Measurements from ENCODE around the gene CNTNAP2. TPM values are rescaled to one million over a fixed set of nuclear protein-coding genes. Genes with fewer than 3 reads are reported as not detected.

Gene CNTNAP2
- total RNA-seq, 2 donors from 2014 or later, result 171 to 228 TPM

DNA sequence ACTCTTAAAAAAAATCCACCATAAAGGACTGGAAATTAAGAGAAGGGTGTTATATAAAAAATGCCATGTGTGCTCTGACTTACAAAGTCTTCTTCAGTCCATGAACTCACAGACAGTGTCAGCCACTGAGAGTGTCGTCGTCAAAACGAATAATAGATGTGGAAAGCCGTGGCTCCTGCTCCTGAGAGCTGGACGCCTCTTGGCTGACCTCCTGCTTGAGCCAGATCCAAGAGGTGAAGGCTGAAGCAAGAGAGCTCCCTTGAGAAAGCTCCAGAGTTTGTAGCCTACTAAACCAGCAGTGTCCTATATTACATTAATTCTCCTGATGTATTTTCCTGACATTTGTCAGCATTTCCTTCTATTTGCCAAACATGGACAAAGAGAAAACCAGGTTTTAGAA, 2239.7 kb downstream of the CNTNAP2 start:
- peaks cover 9% of the 10 kb centered on the region for H3K9me3 Mint-ChIP-seq
- no peak overlapping the region for H3K9ac ChIP-seq (ENCODE audit: extremely low read depth, low read length, poor library complexity, severe bottlenecking)
- no peak overlapping the region for H3K4me3 Mint-ChIP-seq
- no peak for DNase-seq
- peaks cover 51% of the 10 kb centered on the region for H3K4me1 Mint-ChIP-seq
- no peaks in the 10 kb centered on the region for H3K27me3 Mint-ChIP-seq (ENCODE audit: insufficient read depth)
- H3K4me3 ChIP-seq (ENCODE audit: low read length), result no peak overlapping the region
- no peak overlapping the region for H3K27ac ChIP-seq (ENCODE audit: low read depth, low read length)
- peaks cover 44% of the 10 kb centered on the region for H3K9me3 ChIP-seq (ENCODE audit: control insufficient read depth, low read length)
- no peaks in the 10 kb centered on the region for H3K4me1 ChIP-seq (ENCODE audit: control insufficient read depth, insufficient read depth, low read length)
- no peaks in the 10 kb centered on the region for H3K27me3 ChIP-seq (ENCODE audit: control insufficient read depth, insufficient read depth, low read length, poor library complexity, severe bottlenecking)
- TF ChIP-seq, protein P1, sequence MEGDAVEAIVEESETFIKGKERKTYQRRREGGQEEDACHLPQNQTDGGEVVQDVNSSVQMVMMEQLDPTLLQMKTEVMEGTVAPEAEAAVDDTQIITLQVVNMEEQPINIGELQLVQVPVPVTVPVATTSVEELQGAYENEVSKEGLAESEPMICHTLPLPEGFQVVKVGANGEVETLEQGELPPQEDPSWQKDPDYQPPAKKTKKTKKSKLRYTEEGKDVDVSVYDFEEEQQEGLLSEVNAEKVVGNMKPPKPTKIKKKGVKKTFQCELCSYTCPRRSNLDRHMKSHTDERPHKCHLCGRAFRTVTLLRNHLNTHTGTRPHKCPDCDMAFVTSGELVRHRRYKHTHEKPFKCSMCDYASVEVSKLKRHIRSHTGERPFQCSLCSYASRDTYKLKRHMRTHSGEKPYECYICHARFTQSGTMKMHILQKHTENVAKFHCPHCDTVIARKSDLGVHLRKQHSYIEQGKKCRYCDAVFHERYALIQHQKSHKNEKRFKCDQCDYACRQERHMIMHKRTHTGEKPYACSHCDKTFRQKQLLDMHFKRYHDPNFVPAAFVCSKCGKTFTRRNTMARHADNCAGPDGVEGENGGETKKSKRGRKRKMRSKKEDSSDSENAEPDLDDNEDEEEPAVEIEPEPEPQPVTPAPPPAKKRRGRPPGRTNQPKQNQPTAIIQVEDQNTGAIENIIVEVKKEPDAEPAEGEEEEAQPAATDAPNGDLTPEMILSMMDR (conservative IDR thresholded peaks at IDR 0.05), result no peak
- WGBS, 2 experiments (ENCODE audit: insufficient coverage in 1 of 2, insufficient read length in 1 of 2), result 82 to 86% methylated on average over 4 to 5 of the region's 5 CpGs
- H3K27ac Mint-ChIP-seq, result no peak overlapping the region
- H3K36me3 ChIP-seq (ENCODE audit: control insufficient read depth, insufficient read depth, low read length), result peaks cover 97% of the 10 kb centered on the region
- peaks cover 71% of the 10 kb centered on the region for H3K36me3 Mint-ChIP-seq (ENCODE audit: low read depth)

DNA sequence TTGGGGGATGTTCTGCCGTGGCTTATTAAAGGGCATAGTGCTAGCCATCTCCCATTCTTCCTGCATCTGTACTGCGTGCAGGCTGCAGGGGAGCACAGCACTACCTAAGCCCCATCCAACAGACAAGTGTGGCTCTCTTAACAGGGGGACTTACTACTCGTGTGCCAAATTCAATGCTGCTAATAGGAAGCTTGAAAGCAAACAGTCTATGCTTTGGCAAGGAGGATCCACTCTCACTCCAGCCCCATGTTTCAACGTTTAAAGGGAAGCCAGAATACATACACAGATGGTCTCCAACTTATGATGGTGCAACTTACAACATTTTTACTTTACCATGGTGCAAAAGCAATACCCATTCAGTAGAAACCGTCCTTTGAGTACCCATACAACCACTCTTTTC, 2245.9 kb downstream of the CNTNAP2 start:
- no peak for DNase-seq
- WGBS, 2 experiments (ENCODE audit: insufficient coverage in 1 of 2, insufficient read length in 1 of 2), result 95 to 100% methylated on average over 3 to 5 of the region's 5 CpGs

DNA sequence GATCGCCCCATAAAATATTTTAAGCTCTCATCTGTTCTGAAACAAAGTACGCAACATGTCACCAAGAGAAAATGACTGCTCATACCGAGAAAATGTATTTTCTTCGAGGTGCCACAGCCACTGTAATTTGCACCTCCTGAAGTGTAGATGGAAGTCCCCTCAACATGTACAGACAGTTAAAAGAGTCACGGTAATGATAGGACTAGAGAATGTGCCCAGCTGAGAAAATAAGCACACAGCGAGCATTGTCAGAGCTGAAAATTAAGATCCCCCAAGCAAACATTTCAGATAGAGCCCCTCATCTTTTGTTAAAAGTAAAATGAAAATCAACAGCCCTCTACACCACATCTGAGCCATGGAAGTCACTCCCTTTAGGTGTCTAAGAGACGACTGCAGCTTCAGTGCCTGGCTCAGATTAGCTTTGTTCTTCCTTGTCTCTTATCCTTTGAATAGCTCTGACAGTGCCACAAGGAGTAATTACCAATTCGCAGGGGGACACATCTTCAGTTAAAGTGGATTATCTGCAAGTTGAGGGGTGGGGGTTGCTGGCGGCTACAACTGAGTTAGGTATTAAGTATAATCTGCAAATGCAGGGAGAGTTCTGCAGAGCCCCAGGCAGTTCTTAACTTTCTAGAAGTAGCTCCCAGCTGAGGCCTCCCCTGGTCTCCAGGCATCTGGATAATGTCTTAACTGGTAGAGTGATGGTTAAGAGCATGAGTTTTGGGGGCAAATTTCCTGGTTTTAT, 2251.3 kb downstream of the CNTNAP2 start:
- H3K27me3 ChIP-seq (ENCODE audit: control insufficient read depth, insufficient read depth, low read length, poor library complexity, severe bottlenecking), result no peaks in the 10 kb centered on the region
- Mint-ChIP-seq H3K27ac (peak overlapping the region; percentile 57), H3K9me3 (peaks cover 47% of the 10 kb centered on the region), H3K27me3 (ENCODE audit: insufficient read depth) (no peaks in the 10 kb centered on the region), H3K4me3 (no peak overlapping the region), H3K4me1 (peaks cover 14% of the 10 kb centered on the region), H3K36me3 (ENCODE audit: low read depth) (peaks cover 71% of the 10 kb centered on the region)
- TF ChIP-seq, protein P1 (conservative IDR thresholded peaks at IDR 0.05), result no peak
- 91 to 94% methylated on average over 7 to 9 of the region's 9 CpGs for WGBS, 2 experiments (ENCODE audit: insufficient coverage in 1 of 2, insufficient read length in 1 of 2)
- H3K4me3 ChIP-seq (ENCODE audit: low read length), result peak overlapping the region; percentile 66
- H3K36me3 ChIP-seq (ENCODE audit: control insufficient read depth, insufficient read depth, low read length), result peaks cover 72% of the 10 kb centered on the region
- no peak for DNase-seq
- no peak overlapping the region for H3K27ac ChIP-seq (ENCODE audit: low read depth, low read length)
- no peaks in the 10 kb centered on the region for H3K4me1 ChIP-seq (ENCODE audit: control insufficient read depth, insufficient read depth, low read length)
- H3K9me3 ChIP-seq (ENCODE audit: control insufficient read depth, low read length), result peaks cover 42% of the 10 kb centered on the region
- no peak overlapping the region for H3K9ac ChIP-seq (ENCODE audit: extremely low read depth, low read length, poor library complexity, severe bottlenecking)

More for the DNA sequence above, 2245.9 kb downstream of the CNTNAP2 start:
- Histone ChIP-seq H3K4me3 (ENCODE audit: low read length) (peak overlapping the region; percentile 53), H3K9me3 (ENCODE audit: control insufficient read depth, low read length) (peaks cover 72% of the 10 kb centered on the region), H3K9ac (ENCODE audit: extremely low read depth, low read length, poor library complexity, severe bottlenecking) (no peak overlapping the region), H3K27ac (ENCODE audit: low read depth, low read length) (no peak overlapping the region), H3K27me3 (ENCODE audit: control insufficient read depth, insufficient read depth, low read length, poor library complexity, severe bottlenecking) (no peaks in the 10 kb centered on the region), H3K4me1 (ENCODE audit: control insufficient read depth, insufficient read depth, low read length) (no peaks in the 10 kb centered on the region), H3K36me3 (ENCODE audit: control insufficient read depth, insufficient read depth, low read length) (peaks cover 86% of the 10 kb centered on the region)
- H3K9me3 Mint-ChIP-seq, result peaks cover 39% of the 10 kb centered on the region
- peak overlapping the region; percentile 58 for H3K27ac Mint-ChIP-seq
- TF ChIP-seq, protein P1 (conservative IDR thresholded peaks at IDR 0.05), result no peak
- H3K4me3 Mint-ChIP-seq, result no peak overlapping the region
- H3K27me3 Mint-ChIP-seq (ENCODE audit: insufficient read depth), result no peaks in the 10 kb centered on the region
- H3K36me3 Mint-ChIP-seq (ENCODE audit: low read depth), result peaks cover 74% of the 10 kb centered on the region
- H3K4me1 Mint-ChIP-seq, result peaks cover 25% of the 10 kb centered on the region
